Placental epithelial cell (primary cell): ENCODE results near the gene CHST8. TPM values are rescaled to one million over a fixed set of nuclear protein-coding genes. Genes with fewer than 3 reads are reported as not detected.

Experiments
- total RNA-seq: library from RNA; depleted of rRNA; stranded (reverse); fragments of >200 nt; gene quantifications from 2 replicates; pipeline ENCODE4 v1.2.3, GENCODE V29; 2012

CHST8 gene
- under 0.01 and 0.11 TPM in 2 replicates for total RNA-seq

GRCh38 chr19:33621811-33622504 is at the start of gene CHST8:
Gene CHST8 (plus strand): TSS chr19:33621953. CDS start chr19:33689262, 67,309 bp downstream.

GRCh38 chr19:33796164-33796875 is 174.6 kb downstream of the CHST8 start, which contains the start of gene KCTD15:
Gene KCTD15 (plus strand): TSS chr19:33796870. CDS start chr19:33800455, 3,585 bp downstream.

Other genes starting within 250 kb of the CHST8 start
- 14.1 and 20.0 TPM in 2 replicates for gene CEBPG, start 248.2 kb upstream of the CHST8 start, total RNA-seq
- gene PEPD, start 100.2 kb upstream of the CHST8 start, total RNA-seq = 41.2 and 63.9 TPM in 2 replicates
- gene KCTD15, start 174.9 kb downstream of the CHST8 start, total RNA-seq = 40.0 and 43.3 TPM in 2 replicates